HepG2 (cell line): Measurements from ENCODE around the gene ARPC3. TPM values are rescaled to one million over a fixed set of nuclear protein-coding genes. Genes with fewer than 3 reads are reported as not detected.

Experiments used
- ARNT2 ChIP-seq: sonication (generic); formaldehyde crosslinking; IDR thresholded peaks from 2 replicates; pipeline ENCODE4 v1.8.0; 2022; ENCODE audit warnings: mild to moderate bottlenecking, low read depth, missing genetic modification reagents, moderate library complexity
- BHLHE40 ChIP-seq: IDR thresholded peaks from 2 replicates; pipeline ENCODE4 v1.6.1; 2011; ENCODE audit warnings: low read length, improper control_type of control experiment
- CCAR2 ChIP-seq: fragments of 200-400 bp; formaldehyde crosslinking; optimal IDR thresholded peaks from 2 replicates; pipeline ENCODE3; 2018; ENCODE audit warnings: low read depth, mild to moderate bottlenecking, low read length, moderate library complexity
- PHF5A ChIP-seq: IDR thresholded peaks from one replicate; pipeline ENCODE4 v1.6.1; 2018; ENCODE audit warnings: low read depth, missing genetic modification reagents; ENCODE audit not compliant: unreplicated experiment
- PRPF4 ChIP-seq: fragments of 200-400 bp; formaldehyde crosslinking; IDR thresholded peaks from 2 replicates; pipeline ENCODE4 v1.6.1; 2016; ENCODE audit warnings: low read length, low read depth; ENCODE audit not compliant: poor library complexity, severe bottlenecking
- SIX4 ChIP-seq: sonication (generic); formaldehyde crosslinking; IDR thresholded peaks from 2 replicates; pipeline ENCODE4 v1.4.0; 2020; ENCODE audit warnings: missing genetic modification reagents
- SNAI1 ChIP-seq: sonication (generic); formaldehyde crosslinking; IDR thresholded peaks from 2 replicates; pipeline ENCODE4 v1.5.0; 2020; ENCODE audit warnings: mild to moderate bottlenecking, missing genetic modification reagents, borderline replicate concordance
- TBX2 ChIP-seq: sonication (generic); formaldehyde crosslinking; IDR thresholded peaks from 2 replicates; pipeline ENCODE4 v1.5.0; 2020; ENCODE audit warnings: missing genetic modification reagents, mild to moderate bottlenecking, borderline replicate concordance
- ZBTB7B ChIP-seq: sonication (generic); formaldehyde crosslinking; IDR thresholded peaks from 2 replicates; pipeline ENCODE4 v1.4.0; 2020; ENCODE audit warnings: missing genetic modification reagents
- ZEB1 ChIP-seq: IDR thresholded peaks from 2 replicates; pipeline ENCODE4 v1.6.1; 2012; ENCODE audit warnings: mild to moderate bottlenecking, low read depth, inconsistent platforms; ENCODE audit not compliant: insufficient replicate concordance
- ZFP1 ChIP-seq: IDR thresholded peaks from 2 replicates; pipeline ENCODE4 v1.6.1; 2016
- ZFP36L1 ChIP-seq: sonication (generic); formaldehyde crosslinking; IDR thresholded peaks from 2 replicates; pipeline ENCODE4 v1.8.0; 2022; ENCODE audit warnings: mild to moderate bottlenecking, missing genetic modification reagents, moderate library complexity
- ZNF292 ChIP-seq: sonication (generic); formaldehyde crosslinking; IDR thresholded peaks from 2 replicates; pipeline ENCODE4 v1.8.1; 2022; ENCODE audit warnings: mild to moderate bottlenecking, low read depth, missing genetic modification reagents, borderline replicate concordance
- ZNF468 ChIP-seq: sonication (generic); formaldehyde crosslinking; IDR thresholded peaks from 2 replicates; pipeline ENCODE4 v1.8.0; 2022; ENCODE audit warnings: mild to moderate bottlenecking, moderate library complexity, missing genetic modification reagents
- ZNF672 ChIP-seq: sonication (generic); formaldehyde crosslinking; IDR thresholded peaks from 2 replicates; pipeline ENCODE4 v1.8.1; 2022; ENCODE audit warnings: missing genetic modification reagents
- ZNF841 ChIP-seq: sonication (generic); formaldehyde crosslinking; IDR thresholded peaks from 2 replicates; pipeline ENCODE4 v1.8.1; 2023; ENCODE audit warnings: missing genetic modification reagents, borderline replicate concordance
- polyA plus RNA-seq, 8 experiments: library from polyadenylated mRNA; depleted of rRNA in 3 of 8; stranded (reverse) in 7 of 8; unstranded in 1 of 8; fragments of >200 nt; fragmentation: Illumina TruSeq in 4 of 8; extraction: Trizol in 4 of 8; gene quantifications; 2 replicates each; pipeline versions ENCODE4 v1.2.1 to v1.2.3, GENCODE V29; 2011 to 2016; ENCODE audit warnings: low read depth in 4 of 8, missing spikeins in 1 of 8, mixed read lengths in 1 of 8; ENCODE audit not compliant: insufficient read depth in 1 of 8
- total RNA-seq, 5 experiments: library from RNA; depleted of rRNA; stranded (reverse); fragments of >200 nt; fragmentation: Illumina TruSeq; extraction: Trizol; gene quantifications; 2 replicates each; pipeline ENCODE4 v1.2.3, GENCODE V29; 2016; ENCODE audit warnings: low read depth in 1 of 5
- TF ChIP-seq, protein P1 (sequence below): sonication (generic); formaldehyde crosslinking; conservative IDR thresholded peaks from 2 replicates; pipeline ENCODE4 v1.8.0; 2022; ENCODE audit warnings: missing genetic modification reagents
- TF ChIP-seq, protein P2 (sequence below): sonication (generic); formaldehyde crosslinking; IDR thresholded peaks from 2 replicates; pipeline ENCODE4 v1.9.0; 2022; ENCODE audit warnings: low read depth, missing genetic modification reagents
- TF ChIP-seq, protein P3 (sequence below): IDR thresholded peaks from 2 replicates; pipeline ENCODE4 v1.6.1; 2016
- TF ChIP-seq, protein P4 (sequence below): sonication (generic); formaldehyde crosslinking; IDR thresholded peaks from 2 replicates; pipeline ENCODE4 v1.8.0; 2022; ENCODE audit warnings: low read depth, missing genetic modification reagents
- TF ChIP-seq, protein P5 (sequence below): IDR thresholded peaks from 2 replicates; pipeline ENCODE4 v1.6.1; 2016; ENCODE audit warnings: mild to moderate bottlenecking

ARPC3 gene
- total and polyA plus RNA-seq, 2 of the 13 experiments (the other 11 are each of a cell fraction or from before 2014, with no cell fraction given): 32.7 to 234 TPM

DNA sequence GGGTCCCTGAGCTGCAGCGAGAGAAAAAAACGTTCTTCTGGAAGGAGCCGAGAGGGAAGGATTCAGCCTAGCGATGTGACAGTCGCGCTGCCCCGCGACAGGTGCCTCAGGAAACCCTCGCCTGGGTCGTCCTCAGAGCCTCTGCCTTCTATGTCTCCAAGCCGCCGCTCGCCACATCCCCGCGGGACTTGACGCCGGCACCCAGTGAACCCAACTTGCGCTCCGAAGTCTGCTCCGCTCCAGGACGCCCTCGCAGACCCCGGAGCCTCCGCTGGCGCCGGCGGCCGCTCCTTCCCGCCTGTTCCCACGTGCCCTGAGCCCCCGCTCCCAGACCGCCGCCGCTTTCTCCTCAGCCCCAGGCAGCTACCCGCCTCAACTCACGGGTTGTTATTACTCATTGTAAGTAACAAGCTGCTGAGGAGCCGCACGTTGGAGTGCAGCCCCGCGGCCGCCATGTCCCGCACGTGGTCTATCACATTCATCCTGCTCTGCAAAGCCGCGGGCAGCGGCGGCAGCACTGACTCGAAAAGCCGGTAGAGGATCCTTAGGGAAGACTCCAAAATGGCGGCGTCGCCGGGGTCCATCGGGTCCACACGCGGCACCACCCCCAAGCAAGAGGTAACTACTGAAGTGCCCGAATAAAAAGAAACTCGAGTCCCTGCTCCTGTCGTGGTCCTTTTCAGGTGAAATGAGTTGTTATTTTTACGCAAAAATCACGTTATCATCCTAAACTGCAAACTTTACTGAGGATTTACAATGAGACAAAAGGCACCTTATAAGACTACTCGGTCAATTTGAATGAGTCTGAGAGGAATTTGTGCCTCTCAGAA lies 46.8 kb downstream of the ARPC3 start, which contains the start of gene ANAPC7 (continued):
- TF ChIP-seq, protein P1, sequence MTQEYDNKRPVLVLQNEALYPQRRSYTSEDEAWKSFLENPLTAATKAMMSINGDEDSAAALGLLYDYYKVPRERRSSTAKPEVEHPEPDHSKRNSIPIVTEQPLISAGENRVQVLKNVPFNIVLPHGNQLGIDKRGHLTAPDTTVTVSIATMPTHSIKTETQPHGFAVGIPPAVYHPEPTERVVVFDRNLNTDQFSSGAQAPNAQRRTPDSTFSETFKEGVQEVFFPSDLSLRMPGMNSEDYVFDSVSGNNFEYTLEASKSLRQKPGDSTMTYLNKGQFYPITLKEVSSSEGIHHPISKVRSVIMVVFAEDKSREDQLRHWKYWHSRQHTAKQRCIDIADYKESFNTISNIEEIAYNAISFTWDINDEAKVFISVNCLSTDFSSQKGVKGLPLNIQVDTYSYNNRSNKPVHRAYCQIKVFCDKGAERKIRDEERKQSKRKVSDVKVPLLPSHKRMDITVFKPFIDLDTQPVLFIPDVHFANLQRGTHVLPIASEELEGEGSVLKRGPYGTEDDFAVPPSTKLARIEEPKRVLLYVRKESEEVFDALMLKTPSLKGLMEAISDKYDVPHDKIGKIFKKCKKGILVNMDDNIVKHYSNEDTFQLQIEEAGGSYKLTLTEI: no peak
- TF ChIP-seq TBX2 (CRISPR knock-in tag): no peak; the same call in none of the 2 replicates
- no peak for TF ChIP-seq ZNF292
- TF ChIP-seq, protein P2, sequence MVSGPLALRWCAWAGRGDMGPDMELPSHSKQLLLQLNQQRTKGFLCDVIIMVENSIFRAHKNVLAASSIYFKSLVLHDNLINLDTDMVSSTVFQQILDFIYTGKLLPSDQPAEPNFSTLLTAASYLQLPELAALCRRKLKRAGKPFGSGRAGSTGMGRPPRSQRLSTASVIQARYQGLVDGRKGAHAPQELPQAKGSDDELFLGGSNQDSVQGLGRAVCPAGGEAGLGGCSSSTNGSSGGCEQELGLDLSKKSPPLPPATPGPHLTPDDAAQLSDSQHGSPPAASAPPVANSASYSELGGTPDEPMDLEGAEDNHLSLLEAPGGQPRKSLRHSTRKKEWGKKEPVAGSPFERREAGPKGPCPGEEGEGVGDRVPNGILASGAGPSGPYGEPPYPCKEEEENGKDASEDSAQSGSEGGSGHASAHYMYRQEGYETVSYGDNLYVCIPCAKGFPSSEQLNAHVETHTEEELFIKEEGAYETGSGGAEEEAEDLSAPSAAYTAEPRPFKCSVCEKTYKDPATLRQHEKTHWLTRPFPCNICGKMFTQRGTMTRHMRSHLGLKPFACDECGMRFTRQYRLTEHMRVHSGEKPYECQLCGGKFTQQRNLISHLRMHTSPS: peak; percentile 23; the same call in 1 of the 2 replicates
- no peak for TF ChIP-seq PRPF4
- TF ChIP-seq ZNF468: no peak
- TF ChIP-seq SNAI1: peak; percentile 79; the same call in 1 of the 2 replicates
- peak; percentile 50 for TF ChIP-seq ZEB1
- TF ChIP-seq ZFP36L1 (CRISPR knock-in tag): peak; percentile 31; the same call in 1 of the 2 replicates
- peak; percentile 68; the same call in 1 of the 2 replicates for TF ChIP-seq ARNT2
- TF ChIP-seq ZFP1 (CRISPR knock-in tag): no peak
- TF ChIP-seq, protein P3, sequence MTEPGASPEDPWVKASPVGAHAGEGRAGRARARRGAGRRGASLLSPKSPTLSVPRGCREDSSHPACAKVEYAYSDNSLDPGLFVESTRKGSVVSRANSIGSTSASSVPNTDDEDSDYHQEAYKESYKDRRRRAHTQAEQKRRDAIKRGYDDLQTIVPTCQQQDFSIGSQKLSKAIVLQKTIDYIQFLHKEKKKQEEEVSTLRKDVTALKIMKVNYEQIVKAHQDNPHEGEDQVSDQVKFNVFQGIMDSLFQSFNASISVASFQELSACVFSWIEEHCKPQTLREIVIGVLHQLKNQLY (CRISPR knock-in tag): no peak
- TF ChIP-seq ZBTB7B: peak; percentile 80; the same call in 1 of the 2 replicates
- TF ChIP-seq PHF5A (CRISPR knock-in tag): no peak
- no peak; the same call in 1 of the 2 replicates for TF ChIP-seq SIX4 (CRISPR knock-in tag)
- peak; percentile 38; the same call in 1 of the 2 replicates for TF ChIP-seq BHLHE40
- TF ChIP-seq ZNF672 (CRISPR knock-in tag): no peak
- TF ChIP-seq CCAR2: no peak
- TF ChIP-seq, protein P4, sequence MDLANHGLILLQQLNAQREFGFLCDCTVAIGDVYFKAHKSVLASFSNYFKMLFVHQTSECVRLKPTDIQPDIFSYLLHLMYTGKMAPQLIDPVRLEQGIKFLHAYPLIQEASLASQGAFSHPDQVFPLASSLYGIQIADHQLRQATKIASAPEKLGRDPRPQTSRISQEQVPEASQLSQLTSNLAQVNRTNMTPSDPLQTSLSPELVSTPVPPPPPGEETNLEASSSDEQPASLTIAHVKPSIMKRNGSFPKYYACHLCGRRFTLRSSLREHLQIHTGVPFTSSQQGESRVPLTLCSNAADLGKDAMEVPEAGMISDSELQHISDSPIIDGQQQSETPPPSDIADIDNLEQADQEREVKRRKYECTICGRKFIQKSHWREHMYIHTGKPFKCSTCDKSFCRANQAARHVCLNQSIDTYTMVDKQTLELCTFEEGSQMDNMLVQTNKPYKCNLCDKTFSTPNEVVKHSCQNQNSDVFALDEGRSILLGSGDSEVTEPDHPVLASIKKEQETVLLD (CRISPR knock-in tag): no peak
- no peak for TF ChIP-seq ZNF841 (CRISPR knock-in tag)
- TF ChIP-seq, protein P5, sequence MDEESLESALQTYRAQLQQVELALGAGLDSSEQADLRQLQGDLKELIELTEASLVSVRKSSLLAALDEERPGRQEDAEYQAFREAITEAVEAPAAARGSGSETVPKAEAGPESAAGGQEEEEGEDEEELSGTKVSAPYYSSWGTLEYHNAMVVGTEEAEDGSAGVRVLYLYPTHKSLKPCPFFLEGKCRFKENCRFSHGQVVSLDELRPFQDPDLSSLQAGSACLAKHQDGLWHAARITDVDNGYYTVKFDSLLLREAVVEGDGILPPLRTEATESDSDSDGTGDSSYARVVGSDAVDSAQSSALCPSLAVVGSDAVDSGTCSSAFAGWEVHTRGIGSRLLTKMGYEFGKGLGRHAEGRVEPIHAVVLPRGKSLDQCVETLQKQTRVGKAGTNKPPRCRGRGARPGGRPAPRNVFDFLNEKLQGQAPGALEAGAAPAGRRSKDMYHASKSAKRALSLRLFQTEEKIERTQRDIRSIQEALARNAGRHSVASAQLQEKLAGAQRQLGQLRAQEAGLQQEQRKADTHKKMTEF (CRISPR knock-in tag): peak; percentile 63; the same call in 1 of the 2 replicates
